Smooth muscle cell (in vitro differentiated cells): ENCODE measurements around the gene PIP4K2C. TPM values are rescaled to one million over a fixed set of nuclear protein-coding genes. Genes with fewer than 3 reads are reported as not detected.

Experiments used
- DNase-seq: peaks from one replicate; lab custom pipeline; 2025; ENCODE audit not compliant: unreplicated experiment; lab: John Stamatoyannopoulos, UW
- H2AFZ ChIP-seq: fragments of 200-600 bp; sonication (generic); 2 replicates; pipeline ENCODE4 v1.6.0; 2016; ENCODE audit warnings: antibody characterized with exemption, low read depth, mild to moderate bottlenecking
- H3F3A ChIP-seq: fragments of 200-600 bp; sonication (generic); 2 replicates; pipeline ENCODE4 v1.6.0; 2017; ENCODE audit warnings: antibody characterized with exemption, low read depth
- H3K27ac ChIP-seq: fragments of 200-600 bp; sonication (generic); 2 replicates; pipeline ENCODE4 v1.5.1; 2016; ENCODE audit warnings: low read depth, mild to moderate bottlenecking
- H3K27me3 ChIP-seq: fragments of 200-600 bp; sonication (generic); 2 replicates; pipeline ENCODE4 v1.6.1; 2016; ENCODE audit warnings: low read depth, mild to moderate bottlenecking
- H3K36me3 ChIP-seq: fragments of 200-600 bp; sonication (generic); 2 replicates; pipeline ENCODE4 v1.5.1; 2016; ENCODE audit warnings: low read depth
- H3K4me1 ChIP-seq: fragments of 200-600 bp; sonication (generic); 2 replicates; pipeline ENCODE4 v1.5.1; 2016; ENCODE audit warnings: low read depth
- H3K4me2 ChIP-seq: fragments of 200-600 bp; sonication (generic); 2 replicates; pipeline ENCODE4 v1.6.0; 2016; ENCODE audit warnings: mild to moderate bottlenecking
- H3K4me3 ChIP-seq: fragments of 200-600 bp; sonication (generic); 2 replicates; pipeline ENCODE4 v1.5.1; 2016; ENCODE audit warnings: mild to moderate bottlenecking
- H3K79me2 ChIP-seq: fragments of 200-600 bp; sonication (generic); 2 replicates; pipeline ENCODE4 v1.6.0; 2016; ENCODE audit warnings: low read depth, mild to moderate bottlenecking
- H3K9ac ChIP-seq: fragments of 200-600 bp; sonication (generic); 2 replicates; pipeline ENCODE4 v1.6.0; 2016; ENCODE audit warnings: low read depth
- H3K9me3 ChIP-seq: fragments of 200-600 bp; sonication (generic); replicated peaks from 2 replicates; pipeline ENCODE4 v1.5.1; 2016; ENCODE audit warnings: low read depth
- H4K20me1 ChIP-seq: fragments of 200-600 bp; sonication (generic); 2 replicates; pipeline ENCODE4 v1.6.0; 2016; ENCODE audit warnings: low read depth
- CTCF ChIP-seq: fragments of 200-600 bp; sonication (generic); IDR thresholded peaks from 2 replicates; pipeline ENCODE4 v1.5.1; 2017; ENCODE audit warnings: borderline replicate concordance, mild to moderate bottlenecking, antibody characterized with exemption; ENCODE audit not compliant: insufficient read depth, poor library complexity, severe bottlenecking
- WGBS: methylation state at CpG from one replicate; pipeline ENCODE4 v1.1.7; 2016; ENCODE audit warnings: low lambda C conversion rate; 5-methylcytosine and 5-hydroxymethylcytosine counted together
- polyA plus RNA-seq: library from polyadenylated mRNA; unstranded; fragments of >200 nt; fragmentation: Nextera tagmentation; extraction: Ambion mirVana; gene quantifications from 2 replicates; pipeline ENCODE4 v1.2.1, GENCODE V29; 2016
- total RNA-seq: library from RNA; depleted of rRNA; stranded (reverse); fragments of >200 nt; gene quantifications from 2 replicates; pipeline ENCODE4 v1.2.3, GENCODE V29; 2014

Gene PIP4K2C
- total and polyA plus RNA-seq, 2 experiments from 2014 or later: 33.3 to 39.5 TPM

DNA sequence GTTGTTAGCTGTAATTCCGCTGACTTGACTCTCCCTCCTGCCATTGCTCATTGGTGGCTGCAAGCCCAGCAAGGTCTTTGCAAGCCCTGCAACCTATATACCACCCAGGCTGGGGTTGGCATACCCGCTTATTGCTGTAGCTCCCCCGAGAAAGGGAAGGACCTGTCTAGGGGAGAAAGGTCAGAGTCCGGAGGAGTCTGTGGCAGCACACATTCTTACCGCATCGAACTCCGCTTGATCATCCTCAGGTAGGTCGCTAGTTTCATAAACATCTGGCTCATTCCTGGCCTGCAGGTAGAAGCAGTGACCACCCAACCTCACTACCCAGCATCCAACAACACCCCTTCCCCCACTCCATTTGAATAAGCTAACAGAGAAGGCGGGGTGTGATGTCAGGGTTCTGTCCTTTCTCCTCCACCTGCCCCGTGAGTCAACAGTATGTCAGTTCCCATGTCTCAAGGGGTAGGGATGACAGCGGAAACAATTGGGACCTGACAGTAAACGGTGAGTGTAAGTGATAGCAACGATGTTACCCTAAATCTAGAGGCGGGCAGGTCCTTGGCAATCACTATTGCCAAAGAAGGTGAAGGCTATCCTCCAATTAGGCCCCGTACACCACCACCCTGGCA is 45.1 kb upstream of the PIP4K2C start:
- peaks cover 5% of the 10 kb centered on the region for H3F3A ChIP-seq
- H3K27me3 ChIP-seq: peaks cover 12% of the 10 kb centered on the region
- H3K4me3 ChIP-seq: peak overlapping the region; percentile 86
- H3K9me3 ChIP-seq: no peaks in the 10 kb centered on the region
- H3K4me1 ChIP-seq: peaks cover 21% of the 10 kb centered on the region
- DNase-seq: no peak
- H4K20me1 ChIP-seq: peaks cover 40% of the 10 kb centered on the region
- H2AFZ ChIP-seq: no peak overlapping the region
- no peak for TF ChIP-seq CTCF
- peaks cover 46% of the 10 kb centered on the region for H3K79me2 ChIP-seq
- peak overlapping the region; percentile 78 for H3K27ac ChIP-seq
- WGBS: 67% methylated on average over 15 of the region's 15 CpGs
- H3K9ac ChIP-seq: peak overlapping the region; percentile 99
- H3K36me3 ChIP-seq: no peaks in the 10 kb centered on the region
- peak overlapping the region; percentile 88 for H3K4me2 ChIP-seq

DNA sequence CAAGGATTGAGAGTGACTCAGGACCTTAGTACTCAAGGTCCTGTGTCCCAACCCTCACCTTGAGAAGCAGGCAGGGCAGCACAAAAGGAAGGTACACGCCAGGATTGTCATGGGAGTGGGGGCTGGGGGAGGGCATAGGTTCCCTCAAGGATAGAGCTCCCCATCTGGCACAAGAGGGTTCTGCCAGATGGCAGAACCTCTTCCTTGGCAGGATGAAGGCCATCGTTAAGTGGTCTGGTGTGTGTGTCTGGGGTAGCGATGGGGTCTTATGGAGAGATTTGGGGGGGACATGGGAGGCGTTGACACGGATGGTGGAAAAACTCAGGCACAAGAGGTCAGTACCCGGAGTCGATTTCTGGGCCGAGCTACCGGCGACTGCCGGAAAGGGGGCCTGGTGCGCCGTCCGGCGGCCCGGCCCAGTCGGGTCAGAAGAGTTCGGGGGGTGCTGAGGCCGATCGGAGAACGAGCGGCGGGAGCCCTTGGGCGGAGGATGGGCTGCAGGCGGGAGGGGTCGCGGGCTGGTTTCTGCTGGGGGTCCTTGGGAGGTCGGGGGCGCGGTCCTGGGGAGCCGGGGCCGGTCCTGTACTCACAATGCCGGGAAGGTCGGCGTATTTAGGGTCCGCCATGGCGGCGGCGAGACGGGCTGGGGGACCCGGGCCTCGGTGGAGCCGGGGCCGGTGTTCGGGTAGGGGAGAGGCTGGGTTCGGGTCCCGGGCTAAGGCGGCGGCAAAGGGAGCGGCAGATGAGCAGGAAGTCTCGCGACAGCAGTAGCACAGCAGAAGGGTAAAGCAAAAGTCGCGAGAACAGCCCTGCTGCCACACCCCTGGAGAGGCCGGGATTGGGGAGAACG is 44.3 kb upstream of the PIP4K2C start, which contains the start of gene DCTN2:
DCTN2 (minus strand) TSS at position 755 of the 850 bp plus-strand sequence; CDS start at position 626, 129 bp downstream.
- Histone ChIP-seq H3K4me2 (peak within 1 kb of the TSS; percentile 88), H3F3A (peaks cover 12% of the 10 kb centered on the region), H3K27me3 (peaks cover 12% of the 10 kb centered on the region), H3K9me3 (no peaks in the 10 kb centered on the region), H3K9ac (peak within 1 kb of the TSS; percentile 99), H3K27ac (peak within 1 kb of the TSS; percentile 78), H4K20me1 (peaks cover 35% of the 10 kb centered on the region), H3K36me3 (no peaks in the 10 kb centered on the region), H2AFZ (peak within 1 kb of the TSS; percentile 84), H3K79me2 (peaks cover 39% of the 10 kb centered on the region), H3K4me1 (peaks cover 25% of the 10 kb centered on the region), H3K4me3 (peak within 1 kb of the TSS; percentile 86)
- peak; percentile 76 for DNase-seq
- 1% methylated on average over 38 of the region's 56 CpGs for WGBS
- TF ChIP-seq CTCF: no peak

GRCh38 chr12:57547288-57548012 is 43.5 kb upstream of the PIP4K2C start:
- peak overlapping the region; percentile 86 for H3K4me3 ChIP-seq
- 27% methylated on average over 9 of the region's 9 CpGs for WGBS
- DNase-seq: no peak
- peaks cover 12% of the 10 kb centered on the region for H3K27me3 ChIP-seq
- no peak overlapping the region for H3K9ac ChIP-seq
- no peak for TF ChIP-seq CTCF
- H3K9me3 ChIP-seq: no peaks in the 10 kb centered on the region
- no peak overlapping the region for H3K27ac ChIP-seq
- H3F3A ChIP-seq: peaks cover 12% of the 10 kb centered on the region
- peak overlapping the region; percentile 88 for H3K4me2 ChIP-seq
- peaks cover 31% of the 10 kb centered on the region for H3K4me1 ChIP-seq
- peaks cover 32% of the 10 kb centered on the region for H4K20me1 ChIP-seq
- H3K36me3 ChIP-seq: no peaks in the 10 kb centered on the region
- peak overlapping the region; percentile 84 for H2AFZ ChIP-seq
- peaks cover 36% of the 10 kb centered on the region for H3K79me2 ChIP-seq
